CD14-positive monocyte (primary cell): ENCODE results near the gene PKIB. TPM values are rescaled to one million over a fixed set of nuclear protein-coding genes. Genes with fewer than 3 reads are reported as not detected.

Experiments used
- DNase-seq, 3 donors: peaks; one replicate each; pipeline ENCODE4 v3.0.0-alpha.2; 2011 to 2022
- H2AFZ ChIP-seq: 2 replicates; pipeline ENCODE4 v1.6.0; 2012; ENCODE audit warnings: mild to moderate bottlenecking, low read depth, low read length, inconsistent platforms; ENCODE audit not compliant: insufficient read depth, poor library complexity, severe bottlenecking
- H3K27ac ChIP-seq, 2 donors: 1 replicate in 1 of 2; 2 replicates in 1 of 2; pipeline ENCODE4 v1.5.1; 2012 to 2013; ENCODE audit warnings: low read length in 2 of 2, control low read depth in 1 of 2, inconsistent platforms in 1 of 2, low read depth in 1 of 2, mild to moderate bottlenecking in 1 of 2
- H3K27me3 ChIP-seq, 2 donors: one replicate each; pipeline versions ENCODE4 v1.6.0 to v1.6.1; 2011 to 2013; ENCODE audit warnings: low read length in 2 of 2; ENCODE audit not compliant: control insufficient read depth in 2 of 2, insufficient read depth in 2 of 2
- H3K36me3 ChIP-seq, 2 donors: replicated peaks in 1 of 2; 1 replicate in 1 of 2; 2 replicates in 1 of 2; pipeline versions ENCODE4 v1.5.1 to v1.6.1; 2012 to 2013; ENCODE audit warnings: low read length in 2 of 2, control low read depth in 1 of 2, inconsistent platforms in 1 of 2, mild to moderate bottlenecking in 1 of 2; ENCODE audit not compliant: insufficient read depth in 2 of 2, control insufficient read depth in 1 of 2
- H3K4me1 ChIP-seq, 2 donors: 1 replicate in 1 of 2; 2 replicates in 1 of 2; pipeline versions ENCODE4 v1.5.1 to v1.6.1; 2012 to 2013; ENCODE audit warnings: low read length in 2 of 2, control low read depth in 1 of 2, inconsistent platforms in 1 of 2, mild to moderate bottlenecking in 1 of 2, moderate library complexity in 1 of 2; ENCODE audit not compliant: insufficient read depth in 2 of 2, control insufficient read depth in 1 of 2
- H3K4me2 ChIP-seq: replicated peaks from 2 replicates; pipeline ENCODE3; 2012; ENCODE audit warnings: low read length, moderate library complexity, mild to moderate bottlenecking; ENCODE audit not compliant: poor library complexity, severe bottlenecking; ENCODE audit errors: extremely low read depth
- H3K4me3 ChIP-seq, 3 experiments: fragments of 200-600 bp in 1 of 3; sonication (generic) in 1 of 3; replicated peaks in 1 of 3; 1 replicate in 2 of 3; 2 replicates in 1 of 3; pipeline ENCODE4 v1.5.1; 2011 to 2013; ENCODE audit warnings: low read length in 3 of 3, mild to moderate bottlenecking in 3 of 3, control low read depth in 2 of 3, low read depth in 2 of 3, inconsistent platforms in 1 of 3, moderate library complexity in 1 of 3
- H3K79me2 ChIP-seq: 2 replicates; pipeline ENCODE4 v1.6.0; 2012; ENCODE audit warnings: mild to moderate bottlenecking, control low read depth, inconsistent platforms, low read length, moderate library complexity; ENCODE audit not compliant: insufficient read depth
- H3K9ac ChIP-seq: 2 replicates; pipeline ENCODE4 v1.6.0; 2017; ENCODE audit warnings: low read length, mild to moderate bottlenecking; ENCODE audit not compliant: insufficient read depth, poor library complexity, severe bottlenecking
- H3K9me3 ChIP-seq, 2 donors: replicated peaks in 1 of 2; 1 replicate in 1 of 2; 2 replicates in 1 of 2; pipeline versions ENCODE4 v1.5.1 to v1.6.1; 2012 to 2013; ENCODE audit warnings: low read length in 2 of 2, control low read depth in 1 of 2; ENCODE audit not compliant: control insufficient read depth in 1 of 2, insufficient read depth in 1 of 2
- H4K20me1 ChIP-seq: 2 replicates; pipeline ENCODE4 v1.6.0; 2012; ENCODE audit warnings: mild to moderate bottlenecking, low read length, control low read depth, moderate library complexity; ENCODE audit not compliant: insufficient read depth
- H3K27ac Mint-ChIP-seq, 7 donors: one replicate each; pipeline ENCODE4 v1.8.0; 2020; ENCODE audit warnings: mild to moderate bottlenecking in 7 of 7, mixed read lengths in 7 of 7, moderate library complexity in 6 of 7, inconsistent platforms in 2 of 7
- H3K27me3 Mint-ChIP-seq, 3 donors: one replicate each; pipeline ENCODE4 v1.8.0; 2021 to 2022; ENCODE audit warnings: low read depth in 3 of 3, mild to moderate bottlenecking in 3 of 3, mixed read lengths in 3 of 3, moderate library complexity in 3 of 3, inconsistent platforms in 1 of 3
- H3K36me3 Mint-ChIP-seq, 2 donors: one replicate each; pipeline ENCODE4 v1.8.0; 2020; ENCODE audit warnings: mixed read lengths in 2 of 2, inconsistent platforms in 1 of 2, mild to moderate bottlenecking in 1 of 2
- H3K4me1 Mint-ChIP-seq: one replicate; pipeline ENCODE4 v1.8.0; 2020; ENCODE audit warnings: mild to moderate bottlenecking, mixed read lengths
- H3K4me3 Mint-ChIP-seq, 2 donors: one replicate each; pipeline ENCODE4 v1.8.0; 2020; ENCODE audit warnings: mild to moderate bottlenecking in 2 of 2, mixed read lengths in 2 of 2, moderate library complexity in 1 of 2
- H3K9me3 Mint-ChIP-seq, 7 donors: one replicate each; pipeline ENCODE4 v1.8.0; 2020 to 2022; ENCODE audit warnings: mixed read lengths in 7 of 7, mild to moderate bottlenecking in 6 of 7, moderate library complexity in 6 of 7, inconsistent platforms in 2 of 7
- WGBS: methylation state at CpG from one replicate; pipeline ENCODE4 v1.1.5; 2013; ENCODE audit warnings: missing lambda C conversion rate; ENCODE audit not compliant: insufficient coverage; 5-methylcytosine and 5-hydroxymethylcytosine counted together
- intact Hi-C, 2 donors: fragments of 100-400 bp; cut with micrococcal nuclease; formaldehyde crosslinking; loops; one replicate each; pipeline versions ENCODE4 v1.15.0 to v1.15.1; 2023
- polyA plus RNA-seq, 3 donors: library from polyadenylated mRNA; depleted of rRNA in 1 of 3; unstranded in 2 of 3; stranded (reverse) in 1 of 3; fragments of 300-500 nt in 2 of 3; fragments of >200 nt in 1 of 3; fragmentation: Illumina TruSeq in 2 of 3; gene quantifications; 1 replicate in 2 of 3; 2 replicates in 1 of 3; pipeline ENCODE4 v1.2.3, GENCODE V29; 2012 to 2021
- TF ChIP-seq, protein P1 (sequence below): fragments of 200-600 bp; IDR thresholded peaks from one replicate; pipeline ENCODE4 v1.8.0; 2022; ENCODE audit warnings: antibody characterized with exemption, mild to moderate bottlenecking

Gene PKIB
- polyA plus RNA-seq, 3 donors = 1.3 to 2.0 (median 1.4) TPM

DNA sequence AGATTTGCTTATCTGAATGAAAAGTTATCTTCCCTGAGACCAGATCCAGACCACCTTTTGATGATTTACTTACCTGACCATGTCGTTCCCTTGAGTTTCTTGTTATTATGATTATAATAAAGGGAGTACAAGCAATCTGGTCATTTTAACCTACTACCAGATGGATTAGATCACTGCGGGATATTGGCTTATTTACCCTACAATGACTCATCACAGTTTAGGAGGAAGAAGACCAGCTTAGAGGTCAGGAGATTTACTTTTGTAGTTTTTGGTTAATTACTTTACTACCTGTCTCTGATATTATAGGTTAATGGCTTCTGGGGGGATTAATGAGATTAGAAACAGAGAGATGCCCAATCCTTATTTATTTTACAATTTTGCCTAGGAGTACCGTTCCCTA lies 10.7 kb downstream of the PKIB start:
- Histone ChIP-seq H3K79me2 (no peaks in the 10 kb centered on the region), H3K4me1 (no peaks in the 10 kb centered on the region), H3K27ac (no peak overlapping the region), H2AFZ (no peak overlapping the region), H3K27me3 (peaks cover 9% of the 10 kb centered on the region in 2 donors), H3K9ac (no peak overlapping the region), H3K9me3 (no peaks in the 10 kb centered on the region), H4K20me1 (no peaks in the 10 kb centered on the region), H3K36me3 (no peaks in the 10 kb centered on the region), H3K4me2 (no peak overlapping the region), H3K4me3 (no peak overlapping the region)
- no peak overlapping the region for H3K27ac Mint-ChIP-seq
- no peak overlapping the region for H3K4me3 Mint-ChIP-seq
- intact Hi-C loops = no loop called here
- no peak for DNase-seq
- TF ChIP-seq, protein P1, sequence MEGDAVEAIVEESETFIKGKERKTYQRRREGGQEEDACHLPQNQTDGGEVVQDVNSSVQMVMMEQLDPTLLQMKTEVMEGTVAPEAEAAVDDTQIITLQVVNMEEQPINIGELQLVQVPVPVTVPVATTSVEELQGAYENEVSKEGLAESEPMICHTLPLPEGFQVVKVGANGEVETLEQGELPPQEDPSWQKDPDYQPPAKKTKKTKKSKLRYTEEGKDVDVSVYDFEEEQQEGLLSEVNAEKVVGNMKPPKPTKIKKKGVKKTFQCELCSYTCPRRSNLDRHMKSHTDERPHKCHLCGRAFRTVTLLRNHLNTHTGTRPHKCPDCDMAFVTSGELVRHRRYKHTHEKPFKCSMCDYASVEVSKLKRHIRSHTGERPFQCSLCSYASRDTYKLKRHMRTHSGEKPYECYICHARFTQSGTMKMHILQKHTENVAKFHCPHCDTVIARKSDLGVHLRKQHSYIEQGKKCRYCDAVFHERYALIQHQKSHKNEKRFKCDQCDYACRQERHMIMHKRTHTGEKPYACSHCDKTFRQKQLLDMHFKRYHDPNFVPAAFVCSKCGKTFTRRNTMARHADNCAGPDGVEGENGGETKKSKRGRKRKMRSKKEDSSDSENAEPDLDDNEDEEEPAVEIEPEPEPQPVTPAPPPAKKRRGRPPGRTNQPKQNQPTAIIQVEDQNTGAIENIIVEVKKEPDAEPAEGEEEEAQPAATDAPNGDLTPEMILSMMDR = no peak
- H3K36me3 Mint-ChIP-seq = no peaks in the 10 kb centered on the region
- peaks cover 0 to 2% (median 0%) of the 10 kb centered on the region in 7 donors for H3K9me3 Mint-ChIP-seq
- H3K4me1 Mint-ChIP-seq = no peaks in the 10 kb centered on the region
- WGBS = no CpG with 5 or more reads among the region's 3 CpGs
- peaks cover 4 to 12% (median 7%) of the 10 kb centered on the region in 3 donors for H3K27me3 Mint-ChIP-seq

DNA sequence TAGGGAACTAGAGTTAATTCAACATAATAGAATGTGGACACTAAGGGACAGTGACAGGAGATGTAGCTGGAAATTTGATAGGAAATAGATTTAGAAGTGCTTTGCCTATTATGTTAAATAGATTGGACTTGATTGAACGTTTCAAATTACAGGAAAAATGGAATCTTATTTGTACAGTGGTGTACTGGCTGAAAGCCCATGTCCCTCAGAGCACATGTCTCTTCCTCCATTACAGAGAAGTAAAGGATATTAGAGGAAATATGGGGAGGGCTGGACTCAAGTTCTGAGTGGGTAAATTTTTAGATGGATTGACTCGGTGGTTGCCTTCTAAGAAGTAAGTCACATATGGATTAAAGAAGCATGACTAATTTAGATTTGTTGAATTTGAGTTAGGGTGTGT lies 11.4 kb downstream of the PKIB start:
- H3K27me3 ChIP-seq = peaks cover 5 to 7% of the 10 kb centered on the region in 2 donors

More for the DNA sequence above, 11.4 kb downstream of the PKIB start:
- no peak overlapping the region for H3K4me3 ChIP-seq
- peaks cover 0 to 2% (median 0%) of the 10 kb centered on the region in 7 donors for H3K9me3 Mint-ChIP-seq
- H4K20me1 ChIP-seq = no peaks in the 10 kb centered on the region
- 89% methylated on average over 1 of the region's 2 CpGs for WGBS
- peak overlapping the region in 1 of 2 donors; percentile 32 for H3K4me3 Mint-ChIP-seq
- peaks cover 3 to 12% (median 7%) of the 10 kb centered on the region in 3 donors for H3K27me3 Mint-ChIP-seq
- H3K27ac Mint-ChIP-seq = no peak overlapping the region
- TF ChIP-seq, protein P1 = no peak
- no peak for DNase-seq
- no peak overlapping the region for H3K4me2 ChIP-seq
- H3K79me2 ChIP-seq = no peaks in the 10 kb centered on the region
- H3K9me3 ChIP-seq = no peaks in the 10 kb centered on the region
- no peaks in the 10 kb centered on the region for H3K36me3 ChIP-seq
- H3K9ac ChIP-seq = no peak overlapping the region
- H3K4me1 Mint-ChIP-seq = no peaks in the 10 kb centered on the region
- H3K36me3 Mint-ChIP-seq = no peaks in the 10 kb centered on the region
- H3K27ac ChIP-seq = no peak overlapping the region
- intact Hi-C loops = no loop called here
- H2AFZ ChIP-seq = no peak overlapping the region
- H3K4me1 ChIP-seq = no peaks in the 10 kb centered on the region
